Tracheal epithelial cell (primary cell): ENCODE measurements around the gene PTCH2. TPM values are rescaled to one million over a fixed set of nuclear protein-coding genes. Genes with fewer than 3 reads are reported as not detected.

Source experiments
- total RNA-seq: library from RNA; depleted of rRNA; stranded (reverse); fragments of >200 nt; gene quantifications from 2 replicates; pipeline ENCODE4 v1.2.1, GENCODE V29; 2014

The PTCH2 gene
- not detected in 2 replicates for total RNA-seq

GRCh38 chr1:44842862-44843655 is at the start of gene PTCH2:
Gene PTCH2, minus strand, starts transcription at chr1:44843253. Its CDS starts 321 bp downstream, at chr1:44842932.

GRCh38 chr1:44808063-44808937 is 34.8 kb downstream of the PTCH2 start, which contains the start of gene BTBD19:
Gene BTBD19, plus strand, starts transcription at chr1:44808523. Its CDS starts 298 bp downstream, at chr1:44808821.

GRCh38 chr1:44806704-44807363 is 36.2 kb downstream of the PTCH2 start, which contains the start of gene DYNLT4:
Gene DYNLT4, minus strand, starts transcription at chr1:44807351. Its CDS starts 683 bp downstream, at chr1:44806668.

GRCh38 chr1:44799770-44800584 is 43.1 kb downstream of the PTCH2 start, which contains the start of gene PLK3:
Gene PLK3, plus strand, starts transcription at chr1:44800377. Its CDS starts 87 bp downstream, at chr1:44800464.

GRCh38 chr1:44788120-44788860 is 54.8 kb downstream of the PTCH2 start, which contains the start of gene BEST4:
Gene BEST4, minus strand, starts transcription at chr1:44788170. Its CDS starts 465 bp downstream, at chr1:44787705.

GRCh38 chr1:44775078-44775929 is 67.7 kb downstream of the PTCH2 start, which contains the start of gene RPS8:
Gene RPS8, plus strand, starts transcription at chr1:44775540. Its CDS starts 57 bp downstream, at chr1:44775597.

Other genes starting within 250 kb of the PTCH2 start
- 3.1 and 5.5 TPM in 2 replicates for gene TMEM53, start 168.8 kb downstream of the PTCH2 start, total RNA-seq
- gene ARMH1, start 168.5 kb downstream of the PTCH2 start, total RNA-seq = 1.1 TPM in 1 of 2 replicates, not detected in the other
- not detected in 2 replicates for gene RNU5D-1, start 112.1 kb downstream of the PTCH2 start, total RNA-seq
- gene KIF2C, start 103.4 kb downstream of the PTCH2 start, total RNA-seq = 1.1 and 3.6 TPM in 2 replicates
- 2,442 and 4,378 TPM in 2 replicates for gene RPS8, start 67.7 kb downstream of the PTCH2 start, total RNA-seq
- under 0.01 TPM in 1 of 2 replicates, not detected in the other for gene BEST4, start 55.1 kb downstream of the PTCH2 start, total RNA-seq
- 15.1 and 30.6 TPM in 2 replicates for gene PLK3, start 42.9 kb downstream of the PTCH2 start, total RNA-seq
- gene DYNLT4, start 35.9 kb downstream of the PTCH2 start, total RNA-seq = 0.24 TPM in 1 of 2 replicates, not detected in the other
- 0.64 and 1.9 TPM in 2 replicates for gene BTBD19, start 34.7 kb downstream of the PTCH2 start, total RNA-seq
- 29.4 and 32.6 TPM in 2 replicates for gene EIF2B3, start 143.3 kb upstream of the PTCH2 start, total RNA-seq
- gene HECTD3, start 168.1 kb upstream of the PTCH2 start, total RNA-seq = 16.6 TPM in 2 replicates
- gene UROD, start 169.0 kb upstream of the PTCH2 start, total RNA-seq = 96.6 and 107 TPM in 2 replicates